ENCODE data around the gene VIPAS39.
A peak's percentile ranks its signal among the peaks of the same experiment; 100 is the strongest.

VIPAS39 gene

GRCh38 chr14:77457522-77458248 is at the start of gene VIPAS39, which contains the start of gene AHSA1:
Gene VIPAS39 (minus strand): TSS chr14:77457601. CDS start chr14:77454102, 3,499 bp downstream.
Gene AHSA1 (plus strand): TSS chr14:77458093. CDS start chr14:77458190, 97 bp downstream.
- DNase-seq (ENCODE audit: low read depth) = peak; percentile 100

- no peak for DNase-seq (ENCODE audit: low read depth)
Measured at GRCh38 chr14:77505031-77505430, 47.6 kb upstream of the VIPAS39 start.

- no peak for DNase-seq (ENCODE audit: low read depth)
Measured at GRCh38 chr14:77503138-77503537, 45.7 kb upstream of the VIPAS39 start.

GRCh38 chr14:77502109-77502782 is 44.8 kb upstream of the VIPAS39 start:
- DNase-seq (ENCODE audit: low read depth) = no peak

GRCh38 chr14:77498984-77499527 is 41.7 kb upstream of the VIPAS39 start:
- peak; percentile 11 for DNase-seq (ENCODE audit: low read depth)

- peak; percentile 53 for DNase-seq (ENCODE audit: low read depth)
Measured at GRCh38 chr14:77498120-77498979, 40.9 kb upstream of the VIPAS39 start, which contains the start of gene ISM2. Gene ISM2 (minus strand): TSS chr14:77498816. CDS start chr14:77498793, 23 bp downstream.

GRCh38 chr14:77495334-77495733 is 37.9 kb upstream of the VIPAS39 start:
- DNase-seq (ENCODE audit: low read depth) = no peak

GRCh38 chr14:77491056-77491455 is 33.7 kb upstream of the VIPAS39 start:
- no peak for DNase-seq (ENCODE audit: low read depth)

- no peak for DNase-seq (ENCODE audit: low read depth)
Measured at GRCh38 chr14:77490347-77490986, 33.1 kb upstream of the VIPAS39 start.

- DNase-seq (ENCODE audit: low read depth) = no peak
Measured at GRCh38 chr14:77489041-77489440, 31.6 kb upstream of the VIPAS39 start.

GRCh38 chr14:77488558-77488957 is 31.2 kb upstream of the VIPAS39 start:
- no peak for DNase-seq (ENCODE audit: low read depth)

GRCh38 chr14:77485901-77486678 is 28.7 kb upstream of the VIPAS39 start:
- peak; percentile 75 for DNase-seq (ENCODE audit: low read depth)

GRCh38 chr14:77485256-77485655 is 27.9 kb upstream of the VIPAS39 start:
- peak; percentile 22 for DNase-seq (ENCODE audit: low read depth)

- DNase-seq (ENCODE audit: low read depth) = no peak
Measured at GRCh38 chr14:77482422-77482821, 25.0 kb upstream of the VIPAS39 start.

- DNase-seq (ENCODE audit: low read depth) = no peak
Measured at GRCh38 chr14:77478796-77479195, 21.4 kb upstream of the VIPAS39 start.

- DNase-seq (ENCODE audit: low read depth) = no peak
Measured at GRCh38 chr14:77478029-77478428, 20.6 kb upstream of the VIPAS39 start.

- no peak for DNase-seq (ENCODE audit: low read depth)
Measured at GRCh38 chr14:77475432-77476115, 18.2 kb upstream of the VIPAS39 start.

- DNase-seq (ENCODE audit: low read depth) = no peak
Measured at GRCh38 chr14:77474479-77475177, 17.2 kb upstream of the VIPAS39 start.

- DNase-seq (ENCODE audit: low read depth) = no peak
Measured at GRCh38 chr14:77473921-77474320, 16.5 kb upstream of the VIPAS39 start.
